ENCODE results near the gene PTPRG.

The PTPRG gene

DNA sequence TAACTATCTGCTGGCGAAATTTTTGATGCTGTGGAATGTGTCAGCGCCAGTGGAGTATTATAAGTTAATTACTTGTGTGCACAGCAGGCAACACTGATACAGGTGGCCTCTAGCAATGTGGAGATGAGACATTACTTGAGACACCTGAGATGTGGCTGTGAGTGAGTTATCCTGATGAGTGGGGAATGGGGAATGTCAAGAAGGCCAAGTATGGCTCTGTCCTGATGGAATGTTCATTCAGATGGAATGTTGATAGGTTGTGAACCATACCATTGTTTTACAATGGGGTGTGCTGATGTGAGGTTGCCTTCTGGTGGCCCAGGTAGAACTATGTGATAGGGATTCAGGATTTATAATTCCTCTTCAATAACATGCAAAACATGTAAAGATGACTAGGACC lies 404.8 kb downstream of the PTPRG start:
- DNase-seq (ENCODE audit: low spot score) = no peak

DNA sequence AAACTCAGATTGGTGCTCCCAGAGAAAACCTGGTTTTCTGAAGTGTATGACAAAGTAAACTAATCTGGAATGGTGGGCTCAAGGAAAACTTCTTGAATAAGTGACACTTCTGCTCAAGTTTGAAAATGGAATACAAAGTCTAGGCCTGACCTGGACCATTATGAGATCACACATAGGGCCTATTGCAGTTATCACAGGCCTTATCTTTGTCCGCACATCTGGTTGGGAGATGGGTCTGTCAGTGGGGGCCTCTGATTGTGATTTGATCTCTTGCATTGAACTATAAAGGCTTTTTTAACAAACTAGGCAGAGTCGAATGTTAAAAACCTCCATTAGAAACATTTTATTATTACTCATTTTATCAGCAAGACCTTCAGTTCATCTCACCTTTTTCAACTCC lies 405.6 kb downstream of the PTPRG start:
- no peak for DNase-seq (ENCODE audit: low spot score)

DNA sequence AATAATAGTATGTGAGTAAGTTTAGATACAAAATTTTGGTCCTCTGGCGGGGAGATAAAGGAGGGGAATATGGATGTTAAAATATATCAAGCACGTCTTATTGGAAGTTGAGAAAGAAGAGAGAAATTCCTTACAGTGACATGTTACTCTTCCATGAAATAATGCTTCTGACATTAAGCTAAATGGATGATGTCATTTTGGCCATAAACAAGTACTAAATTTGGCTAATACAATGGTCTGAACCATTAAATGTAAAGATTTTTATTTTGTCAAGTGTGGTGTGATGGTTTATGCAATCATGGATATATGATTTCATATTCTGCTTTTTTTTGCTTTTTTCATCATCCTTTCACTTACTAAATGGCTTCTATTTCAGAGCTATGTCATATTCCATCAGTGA lies 406.6 kb downstream of the PTPRG start:
- no peak for DNase-seq (ENCODE audit: low spot score)

DNA sequence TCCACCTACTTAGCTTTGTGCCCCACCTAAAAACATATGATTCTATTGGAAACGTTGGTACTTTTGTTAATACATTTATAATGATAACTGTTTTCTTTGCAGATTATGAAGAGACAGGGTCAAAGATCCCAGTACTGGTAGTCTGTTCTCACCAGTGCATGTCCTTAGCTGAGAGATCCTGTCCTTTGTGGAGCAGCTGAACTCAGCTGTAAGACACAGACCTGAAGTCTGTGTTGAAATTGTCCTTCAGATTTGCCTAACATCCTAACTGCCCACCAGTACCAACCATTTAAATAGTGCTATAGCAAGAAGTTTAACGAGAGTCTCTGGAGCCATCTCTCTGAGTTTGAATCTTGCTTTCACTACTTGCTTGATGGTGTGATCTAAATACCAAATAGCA lies 413.3 kb downstream of the PTPRG start:
- DNase-seq (ENCODE audit: low spot score) = no peak

DNA sequence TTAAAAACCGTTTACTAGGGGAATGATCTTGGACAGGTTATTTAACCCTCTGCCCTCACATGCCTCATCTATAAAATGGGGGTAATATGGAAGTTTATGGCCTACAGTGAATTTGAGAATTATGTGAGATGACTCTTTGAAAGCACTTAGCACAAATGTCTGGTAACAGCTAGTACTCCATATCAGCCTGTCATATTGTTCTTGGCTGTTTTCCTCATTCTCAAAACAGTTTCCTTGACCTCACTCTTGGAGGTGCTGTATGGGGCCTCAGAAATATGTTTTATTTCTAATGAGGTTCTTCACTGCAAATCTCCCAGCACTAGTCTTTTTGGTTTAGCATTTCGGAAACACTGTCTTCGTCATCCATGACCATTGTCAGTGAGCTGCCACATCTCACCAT lies 413.8 kb downstream of the PTPRG start:
- DNase-seq (ENCODE audit: low spot score) = no peak

DNA sequence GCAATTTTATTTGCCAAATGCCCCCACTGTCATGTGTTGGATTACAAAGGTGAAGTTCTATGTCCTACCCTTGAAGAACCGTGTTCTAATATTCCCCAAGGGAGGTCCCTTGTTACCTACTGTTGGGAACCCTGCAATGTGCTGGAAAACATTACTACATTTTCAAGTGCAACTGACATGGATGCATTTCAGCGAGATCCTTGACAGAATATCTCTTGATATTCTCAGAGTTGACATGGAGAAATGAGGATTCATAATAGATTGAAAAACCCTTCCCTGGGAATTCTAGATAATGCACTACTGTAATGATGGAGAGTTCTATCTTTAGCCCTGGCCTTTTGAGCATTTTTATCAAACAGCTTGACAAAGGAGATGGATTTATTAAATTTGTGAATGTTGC lies 414.6 kb downstream of the PTPRG start:
- DNase-seq (ENCODE audit: low spot score) = no peak

DNA sequence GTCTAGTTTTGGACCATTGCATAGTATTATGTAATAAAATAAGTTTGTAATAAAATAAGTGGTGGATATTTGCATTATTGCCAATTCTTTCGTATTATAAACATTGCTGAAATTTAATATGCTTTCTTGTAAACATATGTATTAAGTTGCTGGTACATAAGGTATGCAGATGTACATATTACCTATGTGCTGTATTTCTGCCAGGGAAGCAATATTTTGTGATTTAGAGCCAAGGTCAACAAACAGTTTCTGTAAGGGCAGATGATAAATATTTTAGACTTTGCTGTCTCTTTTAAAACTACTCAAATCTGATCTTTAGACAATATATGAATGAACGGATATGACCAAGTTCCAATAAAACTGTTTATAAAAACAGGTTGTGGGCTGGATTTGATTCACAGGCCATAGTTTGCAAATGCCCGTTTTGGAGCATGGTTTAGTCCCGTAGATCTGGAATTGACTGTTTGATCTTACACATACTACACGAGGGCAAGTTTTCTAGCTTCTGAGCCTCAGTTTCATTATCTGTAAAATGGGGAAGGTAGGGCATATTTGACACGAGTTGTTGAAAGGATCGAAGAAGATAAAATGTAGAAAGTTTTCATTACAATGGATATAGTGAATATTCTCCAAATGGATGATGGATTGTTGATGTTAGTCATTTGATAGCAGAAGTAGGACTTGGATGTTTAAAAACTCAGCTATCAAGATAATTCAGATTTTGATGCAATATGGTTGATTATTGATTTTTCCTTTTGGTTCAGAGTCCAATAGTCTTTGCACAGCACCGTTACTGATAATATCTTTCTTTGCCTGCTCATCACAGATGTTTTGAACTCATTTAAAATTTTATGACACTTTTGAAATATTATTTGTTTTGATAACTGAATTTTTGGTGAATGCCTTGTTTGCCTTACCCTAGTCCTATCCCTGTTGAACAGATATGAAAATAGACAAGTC lies 417.4 kb downstream of the PTPRG start:
- DNase-seq (ENCODE audit: low spot score) = no peak

DNA sequence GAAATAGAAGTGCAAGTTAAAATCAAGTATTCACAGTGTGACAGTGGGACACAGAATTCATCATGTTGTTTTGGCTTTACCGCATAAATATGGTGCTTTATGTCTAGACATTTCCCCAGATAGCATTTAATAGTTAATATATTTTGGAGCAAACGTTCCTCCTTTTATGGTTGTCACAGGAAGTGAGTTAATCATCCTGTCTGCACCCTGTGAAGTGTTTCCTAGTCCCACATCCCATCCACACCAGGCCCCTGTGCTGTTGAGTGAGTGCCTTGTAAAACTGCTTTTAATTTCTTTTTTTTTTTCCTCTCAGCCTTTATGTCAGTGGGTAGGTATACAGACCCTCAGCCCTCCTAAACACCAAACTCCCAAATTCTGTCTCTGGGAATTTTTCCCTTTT lies 418.3 kb downstream of the PTPRG start:
- DNase-seq (ENCODE audit: low spot score) = no peak

DNA sequence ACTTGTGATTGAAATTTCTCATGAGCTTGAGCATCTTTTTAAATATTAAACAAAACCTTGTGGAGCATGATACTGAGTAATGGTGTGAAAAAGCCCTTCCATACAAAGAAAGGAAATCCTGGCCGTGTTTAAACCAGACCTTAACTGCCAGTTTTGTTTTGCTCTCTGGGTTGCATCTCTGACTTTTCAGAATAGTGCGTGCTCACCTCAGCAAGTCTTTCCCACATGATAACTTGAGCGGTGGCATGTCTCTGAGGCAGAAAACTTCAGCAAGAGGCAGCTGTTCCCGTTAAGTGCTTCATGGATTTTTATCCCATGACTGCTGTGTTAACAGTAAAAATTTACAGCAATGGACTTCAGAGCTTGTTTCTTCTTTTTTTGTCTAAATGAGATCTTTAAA lies 418.7 kb downstream of the PTPRG start:
- no peak for DNase-seq (ENCODE audit: low spot score)

DNA sequence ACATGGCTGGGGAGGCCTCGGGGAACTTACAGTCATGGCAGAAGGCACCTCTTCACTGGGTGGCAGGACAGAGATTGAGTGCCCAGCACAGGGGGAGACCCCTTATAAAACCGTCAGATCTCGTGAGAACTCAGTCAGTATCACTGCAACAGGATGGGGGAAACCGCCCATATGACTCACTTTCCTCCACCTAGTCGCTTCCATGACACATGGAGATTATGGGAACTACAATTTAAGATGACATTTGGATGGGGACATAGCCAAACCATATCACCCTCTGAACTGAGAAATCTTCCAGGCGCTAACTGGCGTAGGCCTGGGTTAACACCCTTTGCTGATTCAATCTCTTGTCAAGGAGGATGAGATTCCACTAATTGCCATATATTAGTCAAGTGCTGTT lies 419.7 kb downstream of the PTPRG start:
- no peak for DNase-seq (ENCODE audit: low spot score)

DNA sequence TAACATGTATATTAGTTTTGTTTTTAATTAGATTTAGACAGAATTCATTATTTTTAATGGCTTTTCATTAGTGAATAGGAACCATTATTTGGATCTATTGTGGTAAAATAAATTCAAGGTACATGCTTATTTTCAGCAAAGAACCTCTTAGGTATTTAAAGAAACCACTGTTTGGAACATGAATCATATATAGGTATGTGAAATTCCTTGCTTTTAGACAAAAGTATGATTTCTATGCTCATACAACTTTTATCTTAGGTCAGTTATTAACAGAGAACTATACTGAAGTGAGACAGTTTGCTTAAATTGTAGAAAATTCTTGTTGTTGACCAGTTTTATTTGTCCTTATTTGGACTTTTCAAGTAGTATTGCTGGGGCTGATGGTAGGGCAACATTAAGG lies 422.1 kb downstream of the PTPRG start:
- DNase-seq (ENCODE audit: low spot score) = no peak

DNA sequence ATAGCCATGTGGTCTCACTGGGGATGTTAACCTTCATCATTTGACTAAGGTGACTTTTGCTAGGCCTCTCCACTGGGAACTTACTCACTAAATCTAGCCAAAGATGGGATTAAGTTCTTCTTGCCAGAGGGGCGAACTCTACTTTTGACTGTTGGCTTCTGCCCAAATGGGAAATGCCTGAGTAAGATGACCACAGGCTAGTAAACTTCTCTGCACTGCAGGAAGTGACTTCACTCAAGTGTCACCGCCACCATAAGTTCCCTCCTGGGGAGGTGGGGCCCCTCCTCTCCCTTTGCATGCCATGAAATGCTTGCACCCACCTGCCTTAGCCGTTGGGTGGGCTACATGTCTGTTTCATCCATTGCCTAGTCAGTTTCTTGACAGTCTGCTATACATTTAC lies 423.6 kb downstream of the PTPRG start:
- DNase-seq (ENCODE audit: low spot score) = no peak

DNA sequence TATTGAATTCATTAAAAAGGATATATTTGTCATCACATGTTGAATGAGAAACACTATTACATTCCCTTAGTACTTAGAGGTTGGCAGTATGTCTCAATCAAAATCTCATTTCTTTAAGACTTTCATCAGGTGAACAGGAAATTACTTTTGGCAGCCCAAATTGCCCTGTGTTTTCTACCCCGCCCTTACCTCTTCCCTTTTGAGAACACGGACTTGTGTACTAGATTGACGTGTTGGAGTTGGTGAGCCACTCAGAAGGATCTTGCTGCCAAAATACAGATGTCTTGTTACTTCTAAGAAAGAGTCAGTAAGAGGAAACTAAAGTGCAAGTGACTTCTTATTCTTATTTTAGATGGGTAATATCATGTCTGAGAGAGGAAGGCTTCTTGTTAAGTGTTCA lies 425.1 kb downstream of the PTPRG start:
- DNase-seq (ENCODE audit: low spot score) = no peak

DNA sequence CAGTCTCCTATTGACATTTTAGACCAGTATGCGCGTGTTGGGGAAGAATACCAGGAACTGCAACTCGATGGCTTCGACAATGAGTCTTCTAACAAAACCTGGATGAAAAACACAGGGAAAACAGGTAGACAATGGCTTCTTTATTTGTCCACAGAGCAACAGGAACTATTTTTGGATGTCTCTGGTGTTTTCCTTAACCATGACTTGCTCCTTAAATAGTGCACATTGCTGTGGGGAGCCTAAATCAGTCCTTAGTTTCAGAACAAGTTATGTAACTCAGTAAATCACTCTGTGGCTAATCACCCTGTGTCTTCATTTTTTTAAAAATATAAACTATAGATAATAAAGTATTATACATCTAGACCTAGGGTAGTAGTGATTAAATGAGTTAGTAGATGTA lies 428.3 kb downstream of the PTPRG start:
- no peak for DNase-seq (ENCODE audit: low spot score)

DNA sequence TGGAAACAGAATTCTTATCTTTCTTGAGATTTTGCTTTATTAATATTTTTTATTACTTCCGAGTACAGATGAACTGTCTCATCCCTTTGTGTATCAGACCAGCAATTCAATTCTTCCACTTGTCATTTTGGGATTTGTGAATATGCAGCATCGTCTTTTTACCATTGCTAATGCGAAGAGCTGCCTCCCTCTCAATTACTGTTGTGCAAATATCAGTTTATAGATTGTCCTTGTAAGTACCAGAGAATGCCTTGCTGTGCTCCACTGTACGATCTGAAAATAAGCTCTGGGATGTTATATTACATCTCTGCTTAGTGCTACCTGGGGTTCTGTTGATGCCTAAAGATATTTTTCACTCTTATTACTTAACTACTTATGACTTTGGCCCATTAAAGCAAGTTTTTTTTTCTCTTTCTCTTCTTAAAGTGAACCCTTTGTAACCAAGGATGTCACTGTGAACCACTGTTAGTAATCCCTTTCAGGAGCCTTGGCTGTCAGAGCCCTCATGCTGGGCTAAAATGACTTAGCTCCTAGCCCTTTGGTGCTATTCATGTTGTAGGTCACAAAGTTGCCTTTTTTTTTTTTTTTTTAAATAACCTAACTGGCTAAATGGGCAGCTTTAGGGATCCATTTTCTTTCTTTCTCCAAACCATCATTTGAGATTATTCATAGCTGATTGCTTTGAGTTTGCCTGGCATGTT lies 429.1 kb downstream of the PTPRG start:
- DNase-seq (ENCODE audit: low spot score) = no peak

DNA sequence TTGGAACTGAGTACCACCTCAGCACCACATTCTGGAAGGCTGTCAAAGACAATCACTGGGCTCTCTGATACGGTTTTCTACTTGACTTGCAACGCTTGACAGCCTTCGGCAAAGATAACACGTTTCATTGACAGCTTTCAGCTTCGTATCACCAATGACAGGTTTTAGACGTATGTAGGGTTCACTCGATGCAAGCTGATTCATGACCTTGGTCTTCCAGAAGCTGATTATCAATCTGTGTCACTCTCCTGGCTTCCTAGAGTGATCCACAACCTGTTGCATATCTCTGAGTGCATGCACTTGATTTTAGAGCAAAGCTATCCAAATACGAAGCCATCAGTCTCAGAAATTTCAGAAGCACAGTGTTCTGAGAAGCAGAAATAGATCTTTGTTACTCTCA lies 430.3 kb downstream of the PTPRG start:
- DNase-seq (ENCODE audit: low spot score) = no peak

DNA sequence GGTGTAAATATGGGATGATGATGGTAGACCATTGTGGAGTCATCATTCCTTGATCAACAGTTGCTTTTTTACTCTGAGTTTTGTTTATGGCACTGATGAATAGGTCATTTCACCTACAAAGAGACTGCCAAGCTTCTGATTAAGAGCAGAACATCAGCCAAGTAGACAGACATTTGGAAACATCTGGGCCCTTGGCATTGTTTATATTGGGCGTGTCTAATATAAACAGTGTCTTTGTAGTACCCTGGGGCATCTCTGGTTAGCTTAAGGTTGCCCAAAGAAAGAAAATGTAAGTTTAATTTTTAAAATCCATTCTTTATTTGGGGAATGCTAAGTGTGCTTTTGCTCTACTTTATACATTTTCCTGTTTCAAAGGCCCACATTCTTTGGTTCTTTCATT lies 435.0 kb downstream of the PTPRG start:
- DNase-seq (ENCODE audit: low spot score) = no peak

DNA sequence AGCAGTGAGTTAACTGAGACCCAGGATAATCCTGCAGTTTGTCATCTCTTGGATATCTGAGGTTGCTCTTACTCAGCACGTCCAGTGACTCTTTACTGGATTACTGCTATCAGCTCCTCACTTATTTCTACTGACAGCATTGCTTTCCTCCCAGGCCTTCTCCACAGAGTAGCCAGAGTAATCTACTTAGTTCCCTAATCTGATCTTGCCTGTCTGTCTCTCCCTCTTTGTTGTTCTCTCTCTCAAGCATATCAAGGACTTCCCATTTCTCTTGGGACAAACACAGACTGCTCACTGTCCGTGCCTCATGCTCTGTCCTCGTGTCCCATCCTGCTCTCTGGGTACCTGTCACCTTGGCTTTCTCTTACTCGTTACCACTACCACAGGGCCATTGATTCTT lies 435.7 kb downstream of the PTPRG start:
- DNase-seq (ENCODE audit: low spot score) = peak; percentile 61

DNA sequence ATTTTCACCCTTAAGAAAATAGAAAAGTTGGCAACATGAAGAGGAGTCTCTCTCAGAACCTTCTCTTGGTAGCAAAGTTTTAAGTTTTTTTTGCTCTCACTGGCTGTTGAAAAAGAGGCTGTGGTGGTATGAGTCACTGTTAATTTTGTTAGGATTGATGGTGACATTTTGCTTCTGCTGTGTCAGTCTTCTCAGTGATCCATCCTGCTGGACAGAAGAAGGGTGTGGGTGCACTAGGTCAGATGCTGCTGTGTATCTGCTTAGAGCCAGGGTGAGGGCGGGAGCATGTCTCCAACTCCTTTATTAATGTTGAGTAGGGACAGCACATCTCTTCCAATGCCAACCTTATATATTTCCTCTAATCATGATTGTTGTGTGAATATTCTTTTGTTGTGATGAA lies 442.5 kb downstream of the PTPRG start:
- no peak for DNase-seq (ENCODE audit: low spot score)

DNA sequence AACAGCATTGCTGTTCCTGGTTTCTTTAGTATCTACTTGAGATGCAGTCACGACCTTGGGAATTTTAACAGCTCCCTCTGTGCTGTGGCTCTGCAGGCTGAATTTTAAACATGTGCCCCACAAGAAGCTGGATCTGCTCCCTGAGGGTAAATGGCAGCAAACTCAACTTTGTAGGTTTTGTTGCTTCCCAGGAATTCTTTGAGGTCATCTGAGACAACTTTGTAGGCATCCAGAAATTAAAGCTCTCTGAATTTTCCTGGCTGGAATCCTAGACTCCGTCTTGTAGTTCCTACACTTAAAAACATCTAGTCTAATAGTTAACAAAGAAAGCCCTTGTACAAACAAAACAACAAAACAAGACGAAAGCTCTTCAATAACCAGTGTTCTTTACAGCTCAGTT lies 445.7 kb downstream of the PTPRG start:
- no peak for DNase-seq (ENCODE audit: low spot score)

DNA sequence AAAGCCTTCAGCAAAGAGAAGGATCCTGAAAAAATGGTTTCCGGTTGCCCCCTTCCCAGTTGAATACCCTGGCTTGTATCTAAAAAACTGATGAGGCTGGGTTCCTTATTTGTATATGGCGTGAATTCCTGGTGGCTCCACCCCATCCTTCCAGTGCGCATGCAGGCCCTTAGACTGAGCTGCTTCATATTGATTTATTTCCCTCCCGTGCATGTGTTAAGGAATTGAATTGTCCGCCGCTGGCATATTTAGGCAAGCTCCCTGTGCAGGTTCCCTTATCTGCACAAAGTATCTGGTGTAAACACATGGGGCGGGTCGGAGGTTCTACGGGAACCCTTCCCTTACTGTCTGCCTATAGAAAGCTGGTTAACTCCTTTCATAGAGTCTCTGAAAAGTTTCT lies 449.6 kb downstream of the PTPRG start:
- no peak for DNase-seq (ENCODE audit: low spot score)

DNA sequence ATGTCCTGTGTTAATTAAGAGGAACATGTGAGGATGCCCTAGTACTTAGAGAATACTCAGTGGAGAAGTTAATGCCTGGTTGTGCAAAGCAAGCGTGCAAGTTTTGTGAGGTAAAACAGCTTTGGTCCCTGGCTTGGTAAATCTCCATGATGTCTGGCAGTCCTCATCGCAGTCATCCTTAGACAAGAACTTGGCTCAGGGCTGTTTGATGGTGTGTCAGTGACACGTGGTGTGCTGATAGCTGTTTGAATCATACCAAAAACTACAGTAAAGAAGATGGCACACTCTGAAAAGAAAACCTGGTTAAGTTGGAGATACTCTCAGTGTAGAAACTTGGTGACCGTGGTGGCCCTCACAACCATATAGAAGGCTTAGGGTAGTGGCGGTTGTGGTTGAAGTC lies 450.3 kb downstream of the PTPRG start:
- no peak for DNase-seq (ENCODE audit: low spot score)

DNA sequence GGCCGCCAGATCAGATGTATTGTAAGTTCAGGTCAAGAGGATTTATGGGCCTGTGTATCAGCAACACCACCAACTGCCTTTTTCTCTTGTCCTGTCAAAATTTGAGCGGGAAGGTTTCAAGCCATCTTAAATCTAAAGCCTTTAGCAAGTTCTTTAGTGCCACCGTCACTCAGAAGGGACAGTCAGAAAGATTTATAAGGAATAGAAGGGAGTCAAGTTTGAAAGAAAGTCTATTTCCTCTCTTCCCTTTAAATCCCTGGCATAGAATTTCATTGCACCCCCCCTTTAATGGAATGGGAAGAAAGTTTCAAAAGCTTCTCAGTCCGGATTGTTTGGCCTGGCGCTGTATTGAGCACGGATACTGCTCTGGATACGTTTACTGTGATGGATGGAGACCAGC lies 452.6 kb downstream of the PTPRG start:
- DNase-seq (ENCODE audit: low spot score) = no peak

DNA sequence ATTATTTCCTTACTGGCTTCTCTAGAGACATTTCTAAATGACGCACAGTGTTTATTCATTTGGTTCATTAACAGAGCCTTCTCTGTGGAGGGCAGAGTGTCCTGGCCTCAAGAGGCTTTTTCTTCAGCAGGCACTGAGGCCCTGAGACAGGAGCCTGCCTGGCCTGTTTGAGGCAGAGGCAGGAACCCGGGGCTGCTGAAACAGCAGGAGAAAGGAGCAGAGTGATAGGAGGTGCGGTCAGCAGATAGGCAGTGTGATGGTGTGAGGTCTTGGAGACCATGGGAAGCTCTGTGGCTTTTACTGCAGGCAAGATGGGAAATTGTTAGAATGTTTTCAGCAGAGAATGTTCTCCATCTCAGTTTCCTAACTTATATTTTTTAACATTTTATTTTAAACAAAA lies 453.7 kb downstream of the PTPRG start:
- DNase-seq (ENCODE audit: low spot score) = no peak

All from D341Med (cell line).